Osteoblast (primary cell): Measurements from ENCODE around the gene BRAT1. TPM values are rescaled to one million over a fixed set of nuclear protein-coding genes. Genes with fewer than 3 reads are reported as not detected.

Experiments used
- DNase-seq: peaks from one replicate; pipeline ENCODE4 v3.0.0; 2011; ENCODE audit warnings: low spot score, mixed read lengths; ENCODE audit not compliant: insufficient read length; ENCODE audit errors: missing footprints
- H2AFZ ChIP-seq: 2 replicates; pipeline ENCODE4 v1.6.0; 2011; ENCODE audit warnings: mild to moderate bottlenecking, low read length
- H3K27ac ChIP-seq: 2 replicates; pipeline ENCODE4 v1.5.1; 2011; ENCODE audit warnings: mild to moderate bottlenecking, low read depth, low read length, moderate library complexity
- H3K27me3 ChIP-seq: 2 replicates; pipeline ENCODE4 v1.6.0; 2012; ENCODE audit warnings: mild to moderate bottlenecking, control low read depth, inconsistent platforms, low read length, moderate library complexity; ENCODE audit not compliant: insufficient read depth
- H3K36me3 ChIP-seq: 2 replicates; pipeline ENCODE4 v1.5.1; 2011; ENCODE audit warnings: mild to moderate bottlenecking, low read length, control low read depth, moderate library complexity; ENCODE audit not compliant: insufficient read depth
- H3K4me1 ChIP-seq: 2 replicates; pipeline ENCODE4 v1.5.1; 2011; ENCODE audit warnings: mild to moderate bottlenecking, low read length, control low read depth, moderate library complexity; ENCODE audit not compliant: insufficient read depth
- H3K4me2 ChIP-seq: 2 replicates; pipeline ENCODE4 v1.6.0; 2011; ENCODE audit warnings: mild to moderate bottlenecking, low read length; ENCODE audit not compliant: insufficient read depth
- H3K4me3 ChIP-seq: fragments of 200-600 bp; sonication (generic); 3 replicates; pipeline ENCODE4 v1.5.1; 2012; ENCODE audit warnings: mild to moderate bottlenecking, low read length, inconsistent platforms; ENCODE audit not compliant: insufficient read depth
- H3K79me2 ChIP-seq: 2 replicates; pipeline ENCODE4 v1.6.0; 2012; ENCODE audit warnings: mild to moderate bottlenecking, low read length, control low read depth, inconsistent platforms; ENCODE audit not compliant: insufficient read depth
- H3K9me3 ChIP-seq: 2 replicates; pipeline ENCODE4 v1.5.1; 2011; ENCODE audit warnings: low read depth, low read length, control low read depth
- H4K20me1 ChIP-seq: 2 replicates; pipeline ENCODE4 v1.6.0; 2012; ENCODE audit warnings: mild to moderate bottlenecking, low read length, control low read depth; ENCODE audit not compliant: insufficient read depth
- CTCF ChIP-seq: IDR thresholded peaks from 2 replicates; pipeline ENCODE4 v1.5.1; 2011; ENCODE audit warnings: mild to moderate bottlenecking, low read depth, low read length, moderate library complexity; ENCODE audit errors: extremely low read depth
- total RNA-seq: library from RNA; depleted of rRNA; stranded (reverse); fragments of >200 nt; gene quantifications from 2 replicates; pipeline ENCODE4 v1.2.3, GENCODE V29; 2012

Gene BRAT1
- total RNA-seq, 1 donor, result 28.2 TPM

DNA sequence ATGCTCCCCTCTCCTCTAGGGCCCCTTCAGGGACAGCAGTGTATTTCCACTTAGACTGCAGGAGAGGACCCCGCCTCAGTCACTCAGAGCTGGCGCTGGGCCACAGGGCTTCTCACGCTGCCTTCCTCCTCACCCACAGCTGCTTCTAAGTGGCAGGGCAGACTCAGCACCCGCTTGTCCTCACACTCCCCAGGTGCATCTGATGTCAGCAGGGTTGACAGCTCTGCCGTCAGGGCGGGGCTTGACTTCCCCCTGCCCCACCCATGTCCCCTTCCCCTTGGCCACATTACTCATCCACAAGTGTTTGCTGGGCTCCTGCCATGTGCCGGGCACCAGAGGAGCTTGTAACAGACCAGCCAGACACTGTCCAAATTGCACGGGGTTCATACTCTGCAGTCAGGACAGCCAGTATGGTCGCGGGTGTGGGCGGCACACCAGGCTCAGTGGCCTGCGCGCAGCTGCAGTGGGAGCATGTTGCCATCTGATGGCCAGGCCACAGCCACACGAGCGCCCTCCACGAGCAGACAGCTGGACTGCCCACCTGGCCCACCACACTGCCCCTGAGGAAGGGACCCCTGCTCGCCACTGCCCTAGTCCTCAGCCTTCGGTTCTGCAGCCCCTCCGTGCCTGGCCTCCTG is 47.2 kb upstream of the BRAT1 start:
- H2AFZ ChIP-seq, result no peak overlapping the region
- H3K4me3 ChIP-seq, result no peak overlapping the region
- no peaks in the 10 kb centered on the region for H3K9me3 ChIP-seq
- DNase-seq, result peak; percentile 82
- no peak overlapping the region for H3K27ac ChIP-seq
- no peaks in the 10 kb centered on the region for H3K27me3 ChIP-seq
- H3K4me2 ChIP-seq, result no peak overlapping the region
- TF ChIP-seq CTCF, result no peak
- H3K79me2 ChIP-seq, result no peaks in the 10 kb centered on the region
- no peaks in the 10 kb centered on the region for H4K20me1 ChIP-seq
- peaks cover 12% of the 10 kb centered on the region for H3K36me3 ChIP-seq
- no peaks in the 10 kb centered on the region for H3K4me1 ChIP-seq

GRCh38 chr7:2601907-2602306 is 46.6 kb upstream of the BRAT1 start:
- peaks cover 14% of the 10 kb centered on the region for H3K36me3 ChIP-seq
- H3K4me3 ChIP-seq, result no peak overlapping the region
- H4K20me1 ChIP-seq, result no peaks in the 10 kb centered on the region
- no peaks in the 10 kb centered on the region for H3K9me3 ChIP-seq
- no peaks in the 10 kb centered on the region for H3K79me2 ChIP-seq
- H3K4me2 ChIP-seq, result no peak overlapping the region
- DNase-seq, result peak; percentile 78
- no peak for TF ChIP-seq CTCF
- H3K27me3 ChIP-seq, result no peaks in the 10 kb centered on the region
- H3K4me1 ChIP-seq, result no peaks in the 10 kb centered on the region
- no peak overlapping the region for H2AFZ ChIP-seq
- no peak overlapping the region for H3K27ac ChIP-seq

GRCh38 chr7:2601065-2601464 is 45.7 kb upstream of the BRAT1 start:
- no peak overlapping the region for H3K4me2 ChIP-seq
- no peak overlapping the region for H2AFZ ChIP-seq
- no peaks in the 10 kb centered on the region for H4K20me1 ChIP-seq
- DNase-seq, result peak; percentile 58
- H3K27me3 ChIP-seq, result no peaks in the 10 kb centered on the region
- no peak for TF ChIP-seq CTCF
- H3K27ac ChIP-seq, result no peak overlapping the region
- no peaks in the 10 kb centered on the region for H3K4me1 ChIP-seq
- H3K9me3 ChIP-seq, result no peaks in the 10 kb centered on the region
- no peak overlapping the region for H3K4me3 ChIP-seq
- no peaks in the 10 kb centered on the region for H3K79me2 ChIP-seq
- H3K36me3 ChIP-seq, result peaks cover 16% of the 10 kb centered on the region

DNA sequence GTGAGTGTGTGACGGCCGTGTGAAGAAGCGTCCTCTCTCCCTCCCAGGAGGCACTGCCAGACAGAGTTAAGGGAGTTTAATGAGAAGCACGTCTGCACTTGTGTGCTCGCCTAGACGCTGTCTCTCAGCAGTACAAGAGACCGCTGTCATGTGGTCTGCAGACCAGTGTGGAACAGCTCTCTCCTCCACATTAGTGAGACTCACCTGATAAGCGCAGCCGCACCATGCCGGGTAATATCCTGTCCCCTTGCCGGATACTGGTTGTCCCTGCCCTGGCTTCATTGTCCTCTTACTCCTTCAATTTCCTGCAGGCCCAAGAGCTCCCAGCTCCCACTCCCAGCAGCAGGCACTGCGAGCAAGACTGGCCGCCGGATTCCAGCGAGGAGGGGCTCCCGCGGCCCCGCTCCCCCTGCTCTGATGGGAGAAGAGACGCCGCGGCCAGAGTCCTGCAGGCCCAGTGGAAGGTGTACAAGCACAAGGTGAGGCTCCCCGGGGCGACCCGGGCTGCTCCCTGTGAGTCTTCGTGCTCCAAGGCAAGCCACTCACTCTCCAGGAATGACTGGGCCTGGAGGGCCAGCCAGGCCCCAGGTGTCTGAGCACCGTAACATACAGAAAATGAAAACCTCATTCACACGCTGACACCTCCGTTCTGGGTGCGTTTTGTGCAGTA is 43.0 kb upstream of the BRAT1 start:
- Histone ChIP-seq H3K79me2 (no peaks in the 10 kb centered on the region), H2AFZ (no peak overlapping the region), H3K4me2 (no peak overlapping the region), H4K20me1 (no peaks in the 10 kb centered on the region), H3K27ac (no peak overlapping the region), H3K4me3 (no peak overlapping the region), H3K36me3 (peaks cover 22% of the 10 kb centered on the region), H3K9me3 (no peaks in the 10 kb centered on the region), H3K4me1 (no peaks in the 10 kb centered on the region), H3K27me3 (no peaks in the 10 kb centered on the region)
- TF ChIP-seq CTCF, result no peak
- DNase-seq, result peak; percentile 62
